Neural progenitor cell (in vitro differentiated cells): ENCODE results near the gene BTBD18. TPM values are rescaled to one million over a fixed set of nuclear protein-coding genes. Genes with fewer than 3 reads are reported as not detected.

Experiments
- DNase-seq: peaks from one replicate; pipeline ENCODE4 v3.0.0-alpha.2; 2016; ENCODE audit warnings: low spot score
- H2AFZ ChIP-seq: fragments of 200-600 bp; sonication (generic); replicated peaks from 2 replicates; pipeline ENCODE4 v1.6.1; 2016; ENCODE audit warnings: antibody characterized with exemption
- H3F3A ChIP-seq: fragments of 200-600 bp; sonication (generic); 2 replicates; pipeline ENCODE4 v1.6.1; 2016; ENCODE audit warnings: antibody characterized with exemption, low read depth
- H3K27ac ChIP-seq: fragments of 200-600 bp; sonication (generic); 2 replicates; pipeline ENCODE4 v1.5.1; 2016; ENCODE audit warnings: mild to moderate bottlenecking
- H3K27me3 ChIP-seq: fragments of 200-600 bp; sonication (generic); 2 replicates; pipeline ENCODE4 v1.6.1; 2016; ENCODE audit warnings: mild to moderate bottlenecking, moderate library complexity
- H3K36me3 ChIP-seq: fragments of 200-600 bp; sonication (generic); 2 replicates; pipeline ENCODE4 v1.5.1; 2016
- H3K4me1 ChIP-seq: fragments of 200-600 bp; sonication (generic); 2 replicates; pipeline ENCODE4 v1.6.1; 2016; ENCODE audit warnings: mixed run types
- H3K4me2 ChIP-seq: fragments of 200-600 bp; sonication (generic); 2 replicates; pipeline ENCODE4 v1.6.1; 2016
- H3K4me3 ChIP-seq: fragments of 200-600 bp; sonication (generic); 2 replicates; pipeline ENCODE4 v1.5.1; 2016
- H3K79me2 ChIP-seq: fragments of 200-600 bp; sonication (generic); 2 replicates; pipeline ENCODE4 v1.6.1; 2016; ENCODE audit warnings: low read depth
- H3K9ac ChIP-seq: fragments of 200-600 bp; sonication (generic); 2 replicates; pipeline ENCODE4 v1.6.1; 2016
- H3K9me3 ChIP-seq: fragments of 200-600 bp; sonication (generic); 2 replicates; pipeline ENCODE4 v1.5.1; 2016; ENCODE audit warnings: low read depth
- H4K20me1 ChIP-seq: fragments of 200-600 bp; sonication (generic); 2 replicates; pipeline ENCODE4 v1.6.1; 2016; ENCODE audit warnings: low read depth
- H3K27ac Mint-ChIP-seq: 3 replicates; pipeline ENCODE4 v1.8.0; 2021; ENCODE audit warnings: mixed read lengths
- H3K27me3 Mint-ChIP-seq: 2 replicates; pipeline ENCODE4 v1.8.0; 2022; ENCODE audit warnings: low read depth, mild to moderate bottlenecking, inconsistent platforms, moderate library complexity, mixed read lengths; ENCODE audit not compliant: insufficient read depth
- H3K36me3 Mint-ChIP-seq: 3 replicates; pipeline ENCODE4 v1.8.0; 2021; ENCODE audit warnings: mixed read lengths
- H3K4me1 Mint-ChIP-seq: 3 replicates; pipeline ENCODE4 v1.8.0; 2021; ENCODE audit warnings: mixed read lengths
- H3K4me3 Mint-ChIP-seq: 3 replicates; pipeline ENCODE4 v1.8.0; 2021; ENCODE audit warnings: mild to moderate bottlenecking, moderate library complexity, mixed read lengths
- H3K9me3 Mint-ChIP-seq: 3 replicates; pipeline ENCODE4 v1.8.0; 2020; ENCODE audit warnings: mixed read lengths
- CTCF ChIP-seq: fragments of 200-600 bp; sonication (generic); IDR thresholded peaks from 2 replicates; pipeline ENCODE4 v1.5.1; 2017; ENCODE audit warnings: antibody characterized with exemption, mild to moderate bottlenecking
- EZH2 ChIP-seq: fragments of 200-600 bp; sonication (generic); IDR thresholded peaks from 2 replicates; pipeline ENCODE4 v1.6.1; 2017; ENCODE audit warnings: antibody characterized with exemption, mild to moderate bottlenecking, moderate library complexity
- EZH2phosphoT487 ChIP-seq: fragments of 200-600 bp; sonication (generic); IDR thresholded peaks from 2 replicates; pipeline ENCODE4 v1.6.1; 2017; ENCODE audit warnings: antibody characterized with exemption
- total RNA-seq: library from RNA; depleted of rRNA; stranded (reverse); fragments of >200 nt; gene quantifications from 2 replicates; pipeline ENCODE4 v1.2.3, GENCODE V29; 2015; ENCODE audit warnings: low replicate concordance

BTBD18 gene
- total RNA-seq, 1 donor from 2014 or later: not detected

GRCh38 chr11:57763568-57763967 lies 11.9 kb upstream of the BTBD18 start:
- H3K27ac Mint-ChIP-seq: peak overlapping the region; percentile 76
- peaks cover 14% of the 10 kb centered on the region for H3K36me3 Mint-ChIP-seq
- H4K20me1 ChIP-seq: peaks cover 56% of the 10 kb centered on the region
- peaks cover 26% of the 10 kb centered on the region for H3K4me1 Mint-ChIP-seq
- peak overlapping the region; percentile 90 for H3K9ac ChIP-seq
- no peaks in the 10 kb centered on the region for H3K36me3 ChIP-seq
- no peaks in the 10 kb centered on the region for H3K27me3 ChIP-seq
- TF ChIP-seq CTCF: peak; percentile 48
- no peak for TF ChIP-seq EZH2
- H3K4me3 ChIP-seq: peak overlapping the region; percentile 90
- H3K9me3 Mint-ChIP-seq: peaks cover 9% of the 10 kb centered on the region
- no peak overlapping the region for H2AFZ ChIP-seq
- H3F3A ChIP-seq: peaks cover 16% of the 10 kb centered on the region
- H3K79me2 ChIP-seq: peaks cover 69% of the 10 kb centered on the region
- peak overlapping the region; percentile 96 for H3K27ac ChIP-seq
- H3K4me2 ChIP-seq: peak overlapping the region; percentile 100
- peak; percentile 55 for DNase-seq
- H3K4me1 ChIP-seq: peaks cover 23% of the 10 kb centered on the region
- H3K9me3 ChIP-seq: no peaks in the 10 kb centered on the region
- H3K27me3 Mint-ChIP-seq: no peaks in the 10 kb centered on the region
- H3K4me3 Mint-ChIP-seq: peak overlapping the region; percentile 97

GRCh38 chr11:57762235-57762861 lies 10.7 kb upstream of the BTBD18 start:
- Histone ChIP-seq H3K4me2 (peak overlapping the region; percentile 100), H3K9me3 (no peaks in the 10 kb centered on the region), H3K4me3 (peak overlapping the region; percentile 90), H3K27ac (peak overlapping the region; percentile 96), H3F3A (peaks cover 16% of the 10 kb centered on the region), H2AFZ (no peak overlapping the region), H3K27me3 (no peaks in the 10 kb centered on the region), H3K36me3 (no peaks in the 10 kb centered on the region), H3K9ac (peak overlapping the region; percentile 90), H3K79me2 (peaks cover 57% of the 10 kb centered on the region), H4K20me1 (peaks cover 47% of the 10 kb centered on the region), H3K4me1 (peaks cover 23% of the 10 kb centered on the region)
- peak overlapping the region; percentile 100 for H3K27ac Mint-ChIP-seq
- H3K4me3 Mint-ChIP-seq: peak overlapping the region; percentile 97
- peaks cover 7% of the 10 kb centered on the region for H3K36me3 Mint-ChIP-seq
- H3K9me3 Mint-ChIP-seq: peaks cover 3% of the 10 kb centered on the region
- peaks cover 24% of the 10 kb centered on the region for H3K4me1 Mint-ChIP-seq
- no peak for TF ChIP-seq EZH2phosphoT487
- TF ChIP-seq EZH2: no peak
- TF ChIP-seq CTCF: no peak
- DNase-seq: peak; percentile 35
- no peaks in the 10 kb centered on the region for H3K27me3 Mint-ChIP-seq

- Mint-ChIP-seq H3K4me1 (peaks cover 24% of the 10 kb centered on the region), H3K27ac (peak within 1 kb of the TSS; percentile 100), H3K4me3 (peak within 1 kb of the TSS; percentile 97), H3K9me3 (no peaks in the 10 kb centered on the region), H3K36me3 (peaks cover 2% of the 10 kb centered on the region), H3K27me3 (no peaks in the 10 kb centered on the region)
- no peaks in the 10 kb centered on the region for H3K36me3 ChIP-seq
- TF ChIP-seq EZH2phosphoT487 (no peak), EZH2 (no peak), CTCF (no peak)
- peaks cover 16% of the 10 kb centered on the region for H3F3A ChIP-seq
- peak within 1 kb of the TSS; percentile 90 for H3K4me3 ChIP-seq
- DNase-seq: peak; percentile 93
- H3K4me1 ChIP-seq: peaks cover 22% of the 10 kb centered on the region
- H2AFZ ChIP-seq: peak within 1 kb of the TSS; percentile 88
- H3K9ac ChIP-seq: peak within 1 kb of the TSS; percentile 90
- H3K9me3 ChIP-seq: no peaks in the 10 kb centered on the region
- no peaks in the 10 kb centered on the region for H3K27me3 ChIP-seq
- H3K27ac ChIP-seq: peak within 1 kb of the TSS; percentile 96
- peaks cover 40% of the 10 kb centered on the region for H4K20me1 ChIP-seq
- H3K4me2 ChIP-seq: peak within 1 kb of the TSS; percentile 100
- peaks cover 49% of the 10 kb centered on the region for H3K79me2 ChIP-seq
Observed at GRCh38 chr11:57761301-57762234, 9.9 kb upstream of the BTBD18 start, which contains the start of gene CTNND1. CTNND1 (plus strand) TSS chr11:57761802; CDS start chr11:57791479, 29,677 bp downstream.
